ENCODE measurements around the gene TMEM209.

- TF ChIP-seq CTCF (IDR thresholded peaks at IDR 0.05), result no peak
- TF ChIP-seq EZH2 (IDR thresholded peaks at IDR 0.05), result no peak
- TF ChIP-seq EZH2phosphoT487 (IDR thresholded peaks at IDR 0.05), result no peak
Observed at GRCh38 chr7:130152493-130153210, 52.6 kb downstream of the TMEM209 start.
